A549 (cell line): Measurements from ENCODE around the gene OLFM1.

Experiments
- KDM1A ChIP-seq: fragments of 200-600 bp; sonication (generic); IDR thresholded peaks from 2 replicates; pipeline ENCODE4 v1.6.1; 2016; ENCODE audit warnings: low read depth, mild to moderate bottlenecking
- NFE2L2 ChIP-seq: fragments of 150-350 bp; conservative IDR thresholded peaks from 2 replicates; pipeline ENCODE4 v1.6.1; 2014; ENCODE audit warnings: low read length
- POLR2A ChIP-seq: IDR thresholded peaks from 2 replicates; pipeline ENCODE4 v1.6.1; 2012; ENCODE audit warnings: mild to moderate bottlenecking, low read length
- POLR2AphosphoS2 ChIP-seq: conservative IDR thresholded peaks from 2 replicates; pipeline ENCODE4 v1.6.1; 2012; ENCODE audit warnings: low read length, improper control_type of control experiment, inconsistent platforms
- ZC3H11A ChIP-seq: fragments of 450-650 bp; IDR thresholded peaks from 2 replicates; pipeline ENCODE4 v1.6.1; 2014; ENCODE audit warnings: antibody characterized with exemption, mild to moderate bottlenecking

DNA sequence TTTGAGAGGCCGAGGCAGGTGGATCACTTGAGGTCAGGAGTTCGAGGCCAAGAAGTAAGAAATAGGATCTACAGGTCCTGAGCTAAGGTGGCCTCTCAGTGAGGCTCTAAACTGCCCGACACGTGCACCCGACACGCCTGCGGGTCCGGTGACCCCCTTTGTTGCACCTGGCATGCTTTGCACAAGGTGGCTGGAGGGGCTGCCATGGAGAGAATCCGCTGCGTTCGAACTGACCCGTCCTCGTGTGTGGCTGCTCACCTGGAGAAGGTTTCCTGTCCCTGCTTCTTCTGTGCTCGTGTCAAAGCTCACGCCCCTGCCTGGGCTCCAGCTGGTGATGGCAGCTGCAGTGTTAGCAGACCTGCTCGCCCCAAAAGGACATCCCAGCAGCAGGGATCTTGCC lies 5.7 kb upstream of the OLFM1 start:
- TF ChIP-seq POLR2A (no peak), KDM1A (no peak), POLR2AphosphoS2 (no peak), ZC3H11A (no peak), NFE2L2 (no peak)
